T-helper 2 cell (primary cell): ENCODE results near the gene MYBPC1.
A peak's percentile ranks its signal among the peaks of the same experiment; 100 is the strongest.
"Not testable (repeated sequence)": the region's sequence is repeated elsewhere in the genome, so short reads cannot be mapped to it uniquely, and the experiment has no call there.

Experiments
- DNase-seq, 5 experiments: peaks; one replicate each; pipeline versions ENCODE4 v3.0.0 to v3.0.0-alpha.2; 2012 to 2022

Gene MYBPC1

GRCh38 chr12:101696251-101697196 lies 101.8 kb downstream of the MYBPC1 start:
- DNase-seq: peak in 1 of 5 experiments; percentile 21

DNA sequence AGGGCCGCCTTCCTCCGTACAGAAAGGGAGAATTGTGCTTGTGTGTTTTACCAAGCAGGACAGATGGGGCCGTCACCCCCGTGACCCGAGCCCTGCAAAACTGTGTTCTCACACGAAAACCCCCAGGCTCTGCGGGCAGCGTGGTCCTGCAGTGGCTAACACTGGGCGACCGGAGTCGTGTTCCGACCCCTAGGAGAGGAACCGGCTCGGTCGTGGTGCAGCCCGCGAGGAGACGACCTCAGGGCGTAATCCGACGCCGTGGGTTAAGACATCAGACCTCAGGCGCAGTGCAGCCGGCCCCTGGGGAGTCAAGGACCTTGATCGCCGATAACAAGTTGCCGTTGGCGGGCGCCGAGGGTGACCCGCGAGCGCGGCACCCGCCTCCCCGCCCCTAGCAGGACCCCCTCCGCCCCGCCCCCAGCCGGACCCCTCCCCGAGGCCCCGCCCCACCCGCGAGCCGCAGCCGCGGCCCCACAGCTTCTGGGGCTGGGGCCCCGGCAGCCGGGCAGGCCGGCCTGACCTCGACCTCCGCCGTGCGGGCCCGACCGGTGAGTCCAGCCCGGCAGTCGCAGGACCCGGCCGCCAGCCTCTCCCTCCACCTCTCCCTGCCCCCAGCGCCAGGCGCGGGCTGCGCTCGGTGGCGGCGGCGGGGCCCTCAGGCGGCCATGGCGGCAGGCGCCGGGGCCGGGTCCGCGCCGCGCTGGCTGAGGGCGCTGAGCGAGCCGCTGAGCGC lies 102.6 kb downstream of the MYBPC1 start, which contains the start of gene CHPT1:
Gene CHPT1, plus strand, starts transcription at position 444 of the 733 bp plus-strand sequence. Its CDS starts 222 bp downstream, at position 666.
- DNase-seq: peak; percentile 12 to 74 (median 39)

DNA sequence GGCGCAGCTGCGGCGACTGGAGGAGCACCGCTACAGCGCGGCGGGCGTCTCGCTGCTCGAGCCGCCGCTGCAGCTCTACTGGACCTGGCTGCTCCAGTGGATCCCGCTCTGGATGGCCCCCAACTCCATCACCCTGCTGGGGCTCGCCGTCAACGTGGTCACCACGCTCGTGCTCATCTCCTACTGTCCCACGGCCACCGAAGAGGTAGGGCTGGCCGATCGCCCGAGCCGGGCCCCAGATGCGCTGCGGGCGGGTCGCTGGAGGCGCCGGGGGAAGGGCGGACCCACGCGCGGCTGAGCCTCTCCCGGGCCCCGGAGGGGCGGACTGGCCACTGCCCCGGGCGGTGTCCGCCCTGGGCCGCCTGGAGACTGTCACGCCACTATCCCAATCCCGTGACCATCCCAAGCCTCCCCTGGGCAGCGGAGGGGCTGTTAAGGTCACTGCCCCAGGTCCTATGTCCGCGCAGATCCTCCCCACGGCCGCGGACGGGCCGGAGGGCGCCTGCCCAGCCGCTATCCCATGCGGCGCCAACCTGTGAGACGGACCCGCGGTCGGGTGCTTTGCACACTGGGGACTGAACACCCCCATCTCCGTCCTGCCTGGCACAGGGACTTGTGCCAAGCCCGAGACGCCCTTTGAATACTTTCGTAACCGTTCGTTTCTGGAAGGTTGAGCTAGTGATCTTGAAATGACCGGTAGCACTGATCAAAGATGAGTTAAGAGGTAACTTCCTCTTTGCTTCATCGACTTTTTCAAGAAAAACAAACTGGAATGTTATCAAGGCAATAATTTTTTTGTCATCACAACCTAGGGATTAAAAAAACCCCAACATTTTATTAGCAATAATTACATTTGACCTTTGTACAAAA lies 103.4 kb downstream of the MYBPC1 start:
- peak in 1 of 5 experiments; percentile 40 for DNase-seq

DNA sequence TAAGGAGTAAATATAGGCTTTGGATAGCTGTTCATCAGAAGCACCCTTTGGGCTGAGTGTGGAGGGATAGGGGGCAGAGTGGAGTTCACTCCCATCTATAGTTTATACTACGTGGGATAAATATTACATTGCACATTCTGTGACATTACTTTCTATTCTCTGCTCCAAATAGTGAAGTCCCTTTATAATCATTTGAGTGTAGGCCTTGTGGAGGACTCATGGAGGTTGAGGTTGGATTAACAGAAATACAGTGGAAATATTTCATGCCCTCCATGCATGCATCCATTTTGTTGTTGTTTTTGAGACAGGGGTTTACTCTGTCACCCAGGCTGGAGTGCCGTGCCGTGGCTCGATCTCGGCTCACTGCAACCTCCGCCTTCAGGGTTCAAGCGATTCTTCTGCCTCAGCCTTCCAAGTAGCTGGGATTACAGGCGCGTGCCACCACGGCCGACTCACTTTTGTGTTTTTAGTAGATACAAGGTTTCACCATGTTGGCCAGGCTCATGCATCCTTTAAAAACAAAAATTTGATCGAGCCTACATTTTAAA lies 104.1 kb downstream of the MYBPC1 start:
- no peak for DNase-seq

DNA sequence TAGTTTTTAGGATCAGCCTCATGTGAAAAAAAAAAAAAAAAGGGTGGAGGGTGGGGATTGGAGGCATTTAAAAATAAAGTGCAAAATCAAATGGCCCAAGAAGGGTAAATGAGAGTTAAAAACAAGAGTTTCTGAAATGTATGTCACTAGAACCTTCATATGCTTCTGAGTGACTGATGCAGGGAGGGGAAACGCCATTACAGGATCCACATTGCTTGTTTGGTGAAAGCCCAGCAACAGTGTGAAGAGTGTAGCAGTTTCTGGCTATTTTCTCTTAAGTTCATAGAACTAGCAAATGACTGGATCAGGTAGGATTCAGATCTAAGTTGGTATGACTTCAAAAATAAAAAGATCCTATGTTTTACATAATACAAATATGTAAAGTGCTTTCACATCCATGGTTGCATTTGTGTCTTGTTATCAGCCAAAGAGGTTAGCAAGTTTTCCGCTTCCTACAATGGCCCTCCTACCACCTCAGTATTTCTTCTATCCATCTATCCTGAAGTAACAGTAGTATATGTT lies 105.6 kb downstream of the MYBPC1 start:
- DNase-seq: no peak

- no peak for DNase-seq
Observed at GRCh38 chr12:101703487-101703886, 108.7 kb downstream of the MYBPC1 start.

DNA sequence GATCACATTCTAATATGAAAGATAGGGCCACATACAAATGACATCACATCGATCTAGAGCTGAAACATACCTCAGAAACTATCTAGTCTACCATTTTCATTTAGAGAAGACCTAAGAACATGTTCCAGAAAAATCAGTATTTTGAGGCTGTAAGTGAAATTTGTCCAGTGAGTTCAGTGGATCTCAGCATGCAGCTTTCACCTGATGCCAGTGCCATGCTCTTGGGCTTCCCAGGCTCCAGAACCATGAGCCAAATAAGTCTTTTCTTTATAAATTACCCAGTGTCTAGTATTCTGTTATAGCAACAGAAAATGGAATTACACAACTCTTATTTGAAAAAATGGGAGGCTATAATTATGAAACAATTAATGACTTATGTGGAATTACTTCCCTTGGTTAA lies 111.6 kb downstream of the MYBPC1 start:
- no peak for DNase-seq

DNA sequence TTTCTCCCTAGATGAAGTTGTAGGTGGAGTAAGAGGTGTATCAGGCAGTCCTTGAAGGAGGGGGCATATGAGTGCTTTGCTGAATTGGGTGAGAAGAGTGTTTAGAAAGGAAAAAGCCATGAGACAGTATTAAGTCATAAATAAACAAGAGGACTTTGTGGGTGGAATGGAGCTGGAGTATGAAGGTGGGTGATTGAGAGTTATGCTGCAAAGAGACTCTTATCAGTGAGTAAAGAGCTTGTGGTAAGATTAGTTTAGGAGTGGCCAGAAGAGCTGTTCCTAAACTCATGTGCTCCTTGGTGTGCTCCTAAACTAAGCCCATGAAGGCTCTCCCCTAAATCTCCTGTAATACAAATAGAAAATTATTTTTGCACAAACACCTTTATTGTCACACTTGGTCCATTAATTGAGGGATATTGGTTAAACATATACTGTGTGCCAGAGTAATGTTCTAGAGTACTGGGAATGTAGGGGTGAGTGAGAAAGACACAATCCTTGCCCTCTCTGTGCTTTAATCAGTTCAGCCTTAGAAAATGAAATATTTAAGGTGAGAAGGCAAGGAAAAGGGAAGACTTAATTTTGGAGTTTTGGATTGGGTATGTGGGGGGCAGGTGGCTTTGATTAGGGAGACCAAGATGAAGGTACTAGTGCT lies 112.5 kb downstream of the MYBPC1 start:
- DNase-seq: no peak

DNA sequence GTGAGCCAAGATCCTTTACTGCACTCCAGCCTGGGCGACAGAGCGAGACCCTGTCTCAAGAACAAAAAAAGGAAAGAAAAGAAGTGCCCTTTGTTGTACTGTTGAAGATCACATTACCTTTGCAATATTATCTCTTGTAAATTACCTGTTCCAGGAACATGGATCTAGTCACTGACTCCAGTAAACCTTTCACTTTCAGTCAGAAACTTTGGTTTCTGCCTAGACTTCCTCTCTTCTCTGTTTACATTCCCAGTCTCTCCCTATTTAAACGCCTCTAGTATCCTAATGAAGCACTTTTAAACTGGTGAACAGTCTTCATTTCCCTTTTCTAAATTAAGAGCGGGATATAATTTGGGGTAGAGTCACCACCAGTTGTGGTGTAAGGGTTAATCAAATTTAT lies 115.5 kb downstream of the MYBPC1 start:
- no peak for DNase-seq

GRCh38 chr12:101713059-101713682 lies 118.4 kb downstream of the MYBPC1 start:
- DNase-seq: no peak

- no peak for DNase-seq
Observed at GRCh38 chr12:101713930-101714329, 119.2 kb downstream of the MYBPC1 start.

GRCh38 chr12:101714877-101715444 lies 120.2 kb downstream of the MYBPC1 start:
- DNase-seq: no peak

- DNase-seq: no peak
Observed at GRCh38 chr12:101719566-101719965, 124.8 kb downstream of the MYBPC1 start.

- no peak for DNase-seq
Observed at GRCh38 chr12:101720118-101720517, 125.3 kb downstream of the MYBPC1 start.

- no peak for DNase-seq
Observed at GRCh38 chr12:101722392-101722791, 127.6 kb downstream of the MYBPC1 start.

- DNase-seq: peak in 1 of 5 experiments; percentile 3
Observed at GRCh38 chr12:101727098-101727497, 132.3 kb downstream of the MYBPC1 start.

- no peak for DNase-seq
Observed at GRCh38 chr12:101729842-101730241, 135.1 kb downstream of the MYBPC1 start.

DNA sequence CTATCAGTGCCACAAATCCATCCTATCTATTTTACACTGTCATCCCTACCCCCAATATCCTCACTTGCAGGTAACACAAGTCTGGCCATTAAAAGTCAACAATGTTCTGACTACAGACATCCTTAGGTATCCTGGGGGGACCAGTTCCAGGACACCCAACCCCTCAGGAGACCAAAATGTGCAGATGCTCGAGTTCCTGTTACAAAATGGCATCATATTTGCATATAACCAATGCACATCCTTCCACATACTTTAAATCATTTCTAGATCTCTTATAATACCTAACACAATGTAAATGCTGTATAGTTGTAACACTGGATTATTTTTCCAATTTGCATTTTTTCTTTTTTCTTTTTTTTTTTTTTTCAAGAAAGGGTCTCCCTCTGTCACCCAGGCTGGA lies 137.5 kb downstream of the MYBPC1 start:
- DNase-seq: no peak

GRCh38 chr12:101733166-101733565 lies 138.4 kb downstream of the MYBPC1 start:
- DNase-seq: no peak

GRCh38 chr12:101734482-101734881 lies 139.7 kb downstream of the MYBPC1 start:
- DNase-seq: not testable (repeated sequence)
